GM12878 (cell line): Measurements from ENCODE around the gene ANAPC16. TPM values are rescaled to one million over a fixed set of nuclear protein-coding genes. Genes with fewer than 3 reads are reported as not detected.
A peak's percentile ranks its signal among the peaks of the same experiment; 100 is the strongest.

Experiments
- CBFB ChIP-seq: IDR thresholded peaks from 2 replicates; pipeline ENCODE4 v1.6.1; 2016; ENCODE audit warnings: antibody characterized with exemption, low read depth
- CEBPB ChIP-seq, 2 experiments: fragments of 150-350 bp in 1 of 2; IDR thresholded peaks; 2 replicates each; pipeline ENCODE4 v1.6.1; 2012 to 2014; ENCODE audit warnings: low read depth in 2 of 2, low read length in 2 of 2, borderline replicate concordance in 1 of 2, inconsistent platforms in 1 of 2
- GATAD2B ChIP-seq: fragments of 450-650 bp; conservative IDR thresholded peaks from 2 replicates; pipeline ENCODE4 v1.6.1; 2017; ENCODE audit warnings: low read depth, mild to moderate bottlenecking, moderate library complexity
- MXI1 ChIP-seq: fragments of 150-350 bp; IDR thresholded peaks from 2 replicates; pipeline ENCODE4 v1.6.1; 2011; ENCODE audit warnings: low read depth, mild to moderate bottlenecking, inconsistent platforms, low read length, improper control_type of control experiment
- MYC ChIP-seq: IDR thresholded peaks from 2 replicates; pipeline ENCODE4 v1.6.1; 2011; ENCODE audit warnings: mild to moderate bottlenecking, low read length, moderate library complexity, inconsistent platforms; ENCODE audit not compliant: insufficient read depth, insufficient replicate concordance, insufficient read length, severe bottlenecking
- NFYA ChIP-seq: IDR thresholded peaks from 2 replicates; pipeline ENCODE4 v1.6.1; 2011; ENCODE audit warnings: low read depth, mild to moderate bottlenecking, low read length, improper control_type of control experiment, borderline replicate concordance
- NR2C2 ChIP-seq: IDR thresholded peaks from 2 replicates; pipeline ENCODE4 v1.6.1; 2011; ENCODE audit warnings: borderline replicate concordance, low read depth; ENCODE audit not compliant: control insufficient read depth, insufficient read length
- NRF1 ChIP-seq: conservative IDR thresholded peaks from 2 replicates; pipeline ENCODE4 v1.6.1; 2011; ENCODE audit warnings: mild to moderate bottlenecking, low read depth, low read length, improper control_type of control experiment
- RB1 ChIP-seq: fragments of 450-650 bp; formaldehyde crosslinking; IDR thresholded peaks from 2 replicates; pipeline ENCODE4 v1.6.1; 2017; ENCODE audit warnings: mild to moderate bottlenecking, borderline replicate concordance
- SPI1 ChIP-seq: IDR thresholded peaks from 2 replicates; pipeline ENCODE4 v1.6.1; 2011; ENCODE audit warnings: low read depth, mild to moderate bottlenecking, low read length, moderate library complexity, borderline replicate concordance; ENCODE audit not compliant: insufficient read depth
- SREBF1 ChIP-seq: IDR thresholded peaks from 2 replicates; pipeline ENCODE4 v1.6.1; 2012; ENCODE audit warnings: mild to moderate bottlenecking, low read length
- polyA plus RNA-seq, 11 experiments: library from polyadenylated mRNA; depleted of rRNA in 4 of 11; unstranded in 6 of 11; stranded (reverse) in 5 of 11; fragments of >200 nt; fragmentation: Nextera tagmentation in 4 of 11; fragmentation: Illumina TruSeq in 1 of 11; extraction: Ambion mirVana in 4 of 11; extraction: Trizol in 1 of 11; gene quantifications; 1 replicate in 1 of 11; 2 replicates in 10 of 11; pipeline versions ENCODE4 v1.2.1 to v1.2.3, GENCODE V29; 2011 to 2016; ENCODE audit warnings: inconsistent platforms in 2 of 11, missing spikeins in 2 of 11, low read depth in 1 of 11
- total RNA-seq, 4 experiments: library from RNA; depleted of rRNA in 3 of 4; stranded (reverse); fragments of >200 nt in 3 of 4; fragmentation: Illumina TruSeq in 1 of 4; extraction: Trizol in 1 of 4; gene quantifications; 2 replicates each; pipeline versions ENCODE4 v1.2.1 to v1.2.3, GENCODE V29; 2013 to 2021
- TF ChIP-seq, protein P1 (sequence below): fragments of 450-650 bp; IDR thresholded peaks from 2 replicates; pipeline ENCODE4 v1.6.1; 2017; ENCODE audit warnings: mild to moderate bottlenecking, moderate library complexity
- TF ChIP-seq, protein P2 (sequence below): fragments of 450-650 bp; formaldehyde crosslinking; IDR thresholded peaks from 2 replicates; pipeline ENCODE4 v1.5.0; 2022; ENCODE audit warnings: mild to moderate bottlenecking, missing genetic modification characterization
- TF ChIP-seq, protein P3 (sequence below): fragments of 450-650 bp; IDR thresholded peaks from 2 replicates; pipeline ENCODE4 v1.6.1; 2018; ENCODE audit warnings: mild to moderate bottlenecking, low read depth, moderate library complexity; ENCODE audit not compliant: partially characterized antibody
- TF ChIP-seq, protein P4 (sequence below): fragments of 450-650 bp; IDR thresholded peaks from 2 replicates; pipeline ENCODE4 v1.6.1; 2018; ENCODE audit warnings: borderline replicate concordance, mild to moderate bottlenecking; ENCODE audit not compliant: partially characterized antibody

Gene ANAPC16
- total and polyA plus RNA-seq, 10 of the 15 experiments (the other 5 are each of a cell fraction or from before 2014, with no cell fraction given) = 66.9 to 208 (median 134) TPM

DNA sequence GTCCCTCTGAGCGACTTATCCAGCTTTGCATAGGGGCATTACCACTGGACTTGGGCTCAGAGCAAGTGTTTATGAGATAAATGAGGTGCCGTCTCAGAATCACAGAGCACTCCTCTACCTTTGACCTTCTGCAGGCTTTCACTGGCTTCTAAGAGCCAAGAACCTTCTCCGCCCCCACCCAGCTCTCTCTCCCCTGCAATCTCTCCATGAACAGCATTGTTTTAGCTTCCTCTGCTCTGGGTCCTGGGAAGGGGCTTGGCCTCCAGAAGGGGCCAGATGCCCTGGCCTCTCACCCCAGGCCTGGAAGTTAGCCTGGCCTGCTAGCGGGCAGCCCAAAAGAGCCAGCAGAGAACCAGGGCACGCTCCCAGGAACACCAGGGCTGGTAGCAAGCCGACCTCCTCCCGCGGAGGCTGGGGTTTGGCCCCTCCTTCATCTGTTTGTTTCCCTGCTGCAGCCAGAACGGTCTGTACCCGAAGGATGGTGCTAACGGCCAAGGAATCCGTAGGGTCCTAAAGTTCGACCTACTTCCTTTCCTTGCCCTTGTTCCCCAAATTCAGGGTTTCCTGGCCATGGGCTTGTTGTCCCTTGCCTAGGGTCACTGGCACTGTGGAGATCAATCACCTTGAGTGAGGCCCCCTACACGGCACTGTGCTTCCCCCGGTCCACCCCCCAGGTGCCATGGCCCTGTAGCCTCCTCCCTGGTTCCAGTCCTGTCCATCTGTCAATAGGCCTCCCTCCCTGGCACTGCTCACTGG is 39.2 kb downstream of the ANAPC16 start (continued):
- TF ChIP-seq, protein P1, sequence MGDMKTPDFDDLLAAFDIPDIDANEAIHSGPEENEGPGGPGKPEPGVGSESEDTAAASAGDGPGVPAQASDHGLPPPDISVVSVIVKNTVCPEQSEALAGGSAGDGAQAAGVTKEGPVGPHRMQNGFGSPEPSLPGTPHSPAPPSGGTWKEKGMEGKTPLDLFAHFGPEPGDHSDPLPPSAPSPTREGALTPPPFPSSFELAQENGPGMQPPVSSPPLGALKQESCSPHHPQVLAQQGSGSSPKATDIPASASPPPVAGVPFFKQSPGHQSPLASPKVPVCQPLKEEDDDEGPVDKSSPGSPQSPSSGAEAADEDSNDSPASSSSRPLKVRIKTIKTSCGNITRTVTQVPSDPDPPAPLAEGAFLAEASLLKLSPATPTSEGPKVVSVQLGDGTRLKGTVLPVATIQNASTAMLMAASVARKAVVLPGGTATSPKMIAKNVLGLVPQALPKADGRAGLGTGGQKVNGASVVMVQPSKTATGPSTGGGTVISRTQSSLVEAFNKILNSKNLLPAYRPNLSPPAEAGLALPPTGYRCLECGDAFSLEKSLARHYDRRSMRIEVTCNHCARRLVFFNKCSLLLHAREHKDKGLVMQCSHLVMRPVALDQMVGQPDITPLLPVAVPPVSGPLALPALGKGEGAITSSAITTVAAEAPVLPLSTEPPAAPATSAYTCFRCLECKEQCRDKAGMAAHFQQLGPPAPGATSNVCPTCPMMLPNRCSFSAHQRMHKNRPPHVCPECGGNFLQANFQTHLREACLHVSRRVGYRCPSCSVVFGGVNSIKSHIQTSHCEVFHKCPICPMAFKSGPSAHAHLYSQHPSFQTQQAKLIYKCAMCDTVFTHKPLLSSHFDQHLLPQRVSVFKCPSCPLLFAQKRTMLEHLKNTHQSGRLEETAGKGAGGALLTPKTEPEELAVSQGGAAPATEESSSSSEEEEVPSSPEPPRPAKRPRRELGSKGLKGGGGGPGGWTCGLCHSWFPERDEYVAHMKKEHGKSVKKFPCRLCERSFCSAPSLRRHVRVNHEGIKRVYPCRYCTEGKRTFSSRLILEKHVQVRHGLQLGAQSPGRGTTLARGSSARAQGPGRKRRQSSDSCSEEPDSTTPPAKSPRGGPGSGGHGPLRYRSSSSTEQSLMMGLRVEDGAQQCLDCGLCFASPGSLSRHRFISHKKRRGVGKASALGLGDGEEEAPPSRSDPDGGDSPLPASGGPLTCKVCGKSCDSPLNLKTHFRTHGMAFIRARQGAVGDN = peak; percentile 83; the same call in 1 of the 2 replicates
- TF ChIP-seq RB1 = no peak
- no peak for TF ChIP-seq MYC
- no peak for TF ChIP-seq SREBF1
- peak; percentile 56; the same call in 1 of the 2 replicates for TF ChIP-seq SPI1
- no peak for TF ChIP-seq NRF1
- no peak for TF ChIP-seq CBFB
- TF ChIP-seq NFYA = no peak
- TF ChIP-seq, protein P2, sequence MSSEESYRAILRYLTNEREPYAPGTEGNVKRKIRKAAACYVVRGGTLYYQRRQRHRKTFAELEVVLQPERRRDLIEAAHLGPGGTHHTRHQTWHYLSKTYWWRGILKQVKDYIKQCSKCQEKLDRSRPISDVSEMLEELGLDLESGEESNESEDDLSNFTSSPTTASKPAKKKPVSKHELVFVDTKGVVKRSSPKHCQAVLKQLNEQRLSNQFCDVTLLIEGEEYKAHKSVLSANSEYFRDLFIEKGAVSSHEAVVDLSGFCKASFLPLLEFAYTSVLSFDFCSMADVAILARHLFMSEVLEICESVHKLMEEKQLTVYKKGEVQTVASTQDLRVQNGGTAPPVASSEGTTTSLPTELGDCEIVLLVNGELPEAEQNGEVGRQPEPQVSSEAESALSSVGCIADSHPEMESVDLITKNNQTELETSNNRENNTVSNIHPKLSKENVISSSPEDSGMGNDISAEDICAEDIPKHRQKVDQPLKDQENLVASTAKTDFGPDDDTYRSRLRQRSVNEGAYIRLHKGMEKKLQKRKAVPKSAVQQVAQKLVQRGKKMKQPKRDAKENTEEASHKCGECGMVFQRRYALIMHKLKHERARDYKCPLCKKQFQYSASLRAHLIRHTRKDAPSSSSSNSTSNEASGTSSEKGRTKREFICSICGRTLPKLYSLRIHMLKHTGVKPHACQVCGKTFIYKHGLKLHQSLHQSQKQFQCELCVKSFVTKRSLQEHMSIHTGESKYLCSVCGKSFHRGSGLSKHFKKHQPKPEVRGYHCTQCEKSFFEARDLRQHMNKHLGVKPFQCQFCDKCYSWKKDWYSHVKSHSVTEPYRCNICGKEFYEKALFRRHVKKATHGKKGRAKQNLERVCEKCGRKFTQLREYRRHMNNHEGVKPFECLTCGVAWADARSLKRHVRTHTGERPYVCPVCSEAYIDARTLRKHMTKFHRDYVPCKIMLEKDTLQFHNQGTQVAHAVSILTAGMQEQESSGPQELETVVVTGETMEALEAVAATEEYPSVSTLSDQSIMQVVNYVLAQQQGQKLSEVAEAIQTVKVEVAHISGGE (CRISPR knock-in tag) = no peak
- no peak for TF ChIP-seq MXI1
- no peak for TF ChIP-seq CEBPB (IDR thresholded peaks at IDR 0.05; ENCODE audit: borderline replicate concordance in 1 of 2, low read depth in 2 of 2, low read length in 2 of 2)
- TF ChIP-seq, protein P3, sequence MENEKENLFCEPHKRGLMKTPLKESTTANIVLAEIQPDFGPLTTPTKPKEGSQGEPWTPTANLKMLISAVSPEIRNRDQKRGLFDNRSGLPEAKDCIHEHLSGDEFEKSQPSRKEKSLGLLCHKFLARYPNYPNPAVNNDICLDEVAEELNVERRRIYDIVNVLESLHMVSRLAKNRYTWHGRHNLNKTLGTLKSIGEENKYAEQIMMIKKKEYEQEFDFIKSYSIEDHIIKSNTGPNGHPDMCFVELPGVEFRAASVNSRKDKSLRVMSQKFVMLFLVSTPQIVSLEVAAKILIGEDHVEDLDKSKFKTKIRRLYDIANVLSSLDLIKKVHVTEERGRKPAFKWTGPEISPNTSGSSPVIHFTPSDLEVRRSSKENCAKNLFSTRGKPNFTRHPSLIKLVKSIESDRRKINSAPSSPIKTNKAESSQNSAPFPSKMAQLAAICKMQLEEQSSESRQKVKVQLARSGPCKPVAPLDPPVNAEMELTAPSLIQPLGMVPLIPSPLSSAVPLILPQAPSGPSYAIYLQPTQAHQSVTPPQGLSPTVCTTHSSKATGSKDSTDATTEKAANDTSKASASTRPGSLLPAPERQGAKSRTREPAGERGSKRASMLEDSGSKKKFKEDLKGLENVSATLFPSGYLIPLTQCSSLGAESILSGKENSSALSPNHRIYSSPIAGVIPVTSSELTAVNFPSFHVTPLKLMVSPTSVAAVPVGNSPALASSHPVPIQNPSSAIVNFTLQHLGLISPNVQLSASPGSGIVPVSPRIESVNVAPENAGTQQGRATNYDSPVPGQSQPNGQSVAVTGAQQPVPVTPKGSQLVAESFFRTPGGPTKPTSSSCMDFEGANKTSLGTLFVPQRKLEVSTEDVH = no peak
- TF ChIP-seq, protein P4, sequence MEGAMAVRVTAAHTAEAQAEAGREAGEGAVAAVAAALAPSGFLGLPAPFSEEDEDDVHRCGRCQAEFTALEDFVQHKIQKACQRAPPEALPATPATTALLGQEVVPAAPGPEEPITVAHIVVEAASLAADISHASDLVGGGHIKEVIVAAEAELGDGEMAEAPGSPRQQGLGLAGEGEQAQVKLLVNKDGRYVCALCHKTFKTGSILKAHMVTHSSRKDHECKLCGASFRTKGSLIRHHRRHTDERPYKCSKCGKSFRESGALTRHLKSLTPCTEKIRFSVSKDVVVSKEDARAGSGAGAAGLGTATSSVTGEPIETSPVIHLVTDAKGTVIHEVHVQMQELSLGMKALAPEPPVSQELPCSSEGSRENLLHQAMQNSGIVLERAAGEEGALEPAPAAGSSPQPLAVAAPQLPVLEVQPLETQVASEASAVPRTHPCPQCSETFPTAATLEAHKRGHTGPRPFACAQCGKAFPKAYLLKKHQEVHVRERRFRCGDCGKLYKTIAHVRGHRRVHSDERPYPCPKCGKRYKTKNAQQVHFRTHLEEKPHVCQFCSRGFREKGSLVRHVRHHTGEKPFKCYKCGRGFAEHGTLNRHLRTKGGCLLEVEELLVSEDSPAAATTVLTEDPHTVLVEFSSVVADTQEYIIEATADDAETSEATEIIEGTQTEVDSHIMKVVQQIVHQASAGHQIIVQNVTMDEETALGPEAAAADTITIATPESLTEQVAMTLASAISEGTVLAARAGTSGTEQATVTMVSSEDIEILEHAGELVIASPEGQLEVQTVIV = no peak
- no peak for TF ChIP-seq NR2C2
- no peak for TF ChIP-seq GATAD2B
